GM23338 (cell line): ENCODE results near the gene FHOD1. TPM values are rescaled to one million over a fixed set of nuclear protein-coding genes. Genes with fewer than 3 reads are reported as not detected.

Source experiments
- ATAC-seq: fragments of 200-7000 bp; cut with Tn5 transposase; 3 replicates; pipeline ENCODE4 v1.9.1; 2020
- DNase-seq: peaks from one replicate; pipeline ENCODE4 v3.0.0-alpha.2; 2015; ENCODE audit warnings: low spot score
- H2AFZ ChIP-seq: fragments of 200-600 bp; sonication (generic); 2 replicates; pipeline ENCODE4 v1.8.0; 2016; ENCODE audit warnings: antibody characterized with exemption, mild to moderate bottlenecking, moderate library complexity
- H3F3A ChIP-seq: fragments of 200-600 bp; sonication (generic); replicated peaks from 2 replicates; pipeline ENCODE4 v1.8.0; 2017; ENCODE audit warnings: antibody characterized with exemption, mixed run types, low read depth
- H3K27ac ChIP-seq: fragments of 200-600 bp; sonication (generic); 2 replicates; pipeline ENCODE4 v1.6.1; 2016; ENCODE audit warnings: low read depth
- H3K27me3 ChIP-seq: fragments of 200-600 bp; sonication (generic); 2 replicates; pipeline ENCODE4 v1.8.0; 2016; ENCODE audit warnings: mild to moderate bottlenecking, mixed run types, moderate library complexity; ENCODE audit not compliant: insufficient read depth
- H3K36me3 ChIP-seq: fragments of 200-600 bp; sonication (generic); 2 replicates; pipeline ENCODE4 v1.8.0; 2016; ENCODE audit warnings: mild to moderate bottlenecking; ENCODE audit not compliant: insufficient read depth
- H3K4me1 ChIP-seq: fragments of 200-600 bp; sonication (generic); 2 replicates; pipeline ENCODE4 v1.8.0; 2016; ENCODE audit warnings: mild to moderate bottlenecking, moderate library complexity; ENCODE audit not compliant: insufficient read depth
- H3K4me2 ChIP-seq: fragments of 200-600 bp; sonication (generic); 2 replicates; pipeline ENCODE4 v1.7.1; 2017; ENCODE audit warnings: mixed run types
- H3K4me3 ChIP-seq: fragments of 200-600 bp; sonication (generic); 2 replicates; pipeline ENCODE4 v1.6.1; 2016; ENCODE audit warnings: mixed run types
- H3K79me2 ChIP-seq: fragments of 200-600 bp; sonication (generic); replicated peaks from 2 replicates; pipeline ENCODE4 v1.8.0; 2017; ENCODE audit warnings: mild to moderate bottlenecking; ENCODE audit not compliant: insufficient read depth
- H3K9me2 ChIP-seq: fragments of 200-600 bp; sonication (generic); 2 replicates; pipeline ENCODE4 v1.8.0; 2017; ENCODE audit not compliant: insufficient read depth
- H4K20me1 ChIP-seq: fragments of 200-600 bp; sonication (generic); replicated peaks from 2 replicates; pipeline ENCODE4 v1.8.0; 2017; ENCODE audit warnings: mild to moderate bottlenecking; ENCODE audit not compliant: insufficient read depth
- H3K27ac Mint-ChIP-seq: 2 replicates; pipeline ENCODE4 v1.8.0; 2020; ENCODE audit warnings: inconsistent platforms, mild to moderate bottlenecking, moderate library complexity, mixed read lengths
- H3K27me3 Mint-ChIP-seq: 3 replicates; pipeline ENCODE4 v1.8.0; 2022; ENCODE audit warnings: low read depth, mild to moderate bottlenecking, moderate library complexity, mixed read lengths, inconsistent platforms; ENCODE audit not compliant: insufficient read depth, poor library complexity
- H3K36me3 Mint-ChIP-seq: 3 replicates; pipeline ENCODE4 v1.8.0; 2021; ENCODE audit warnings: low read depth, mild to moderate bottlenecking, inconsistent platforms, moderate library complexity, mixed read lengths
- H3K4me1 Mint-ChIP-seq: 3 replicates; pipeline ENCODE4 v1.8.0; 2020; ENCODE audit warnings: mild to moderate bottlenecking, inconsistent platforms, mixed read lengths
- H3K4me3 Mint-ChIP-seq: 3 replicates; pipeline ENCODE4 v1.8.0; 2021; ENCODE audit warnings: moderate library complexity, mild to moderate bottlenecking, inconsistent platforms, mixed read lengths
- H3K9me3 Mint-ChIP-seq: 3 replicates; pipeline ENCODE4 v1.8.0; 2020; ENCODE audit warnings: moderate library complexity, mild to moderate bottlenecking, inconsistent platforms, mixed read lengths
- CREB1 ChIP-seq: fragments of 250-450 bp; sonication (Bioruptor Pico); IDR thresholded peaks from 2 replicates; pipeline ENCODE4 v1.5.0; 2020; ENCODE audit warnings: low read depth, mild to moderate bottlenecking, moderate library complexity
- CTCF ChIP-seq, 2 experiments: fragments of 200-600 bp in 1 of 2; sonication (generic) in 1 of 2; conservative IDR thresholded peaks; 2 replicates each; pipeline versions ENCODE4 v1.5.1 to v1.6.1; 2016 to 2017; ENCODE audit warnings: antibody characterized with exemption in 2 of 2, low read depth in 2 of 2, mild to moderate bottlenecking in 2 of 2, moderate library complexity in 1 of 2
- EZH2 ChIP-seq: fragments of 200-600 bp; sonication (generic); IDR thresholded peaks from one replicate; pipeline ENCODE4 v1.8.0; 2017; ENCODE audit warnings: antibody characterized with exemption, mild to moderate bottlenecking, low read depth; ENCODE audit not compliant: unreplicated experiment
- EZH2phosphoT487 ChIP-seq: fragments of 200-600 bp; sonication (generic); IDR thresholded peaks from one replicate; pipeline ENCODE4 v1.8.1; 2018; ENCODE audit warnings: antibody characterized with exemption; ENCODE audit not compliant: unreplicated experiment
- JUNB ChIP-seq: IDR thresholded peaks from one replicate; pipeline ENCODE4 v1.6.1; 2016; ENCODE audit warnings: antibody characterized with exemption; ENCODE audit not compliant: unreplicated experiment
- NANOG ChIP-seq: IDR thresholded peaks from 2 replicates; pipeline ENCODE4 v1.6.1; 2016; ENCODE audit warnings: antibody characterized with exemption, borderline replicate concordance
- POLR2AphosphoS5 ChIP-seq: IDR thresholded peaks from 2 replicates; pipeline ENCODE4 v1.6.1; 2016; ENCODE audit warnings: antibody characterized with exemption, low read depth
- STAT1 ChIP-seq: IDR thresholded peaks from one replicate; pipeline ENCODE4 v1.6.1; 2016; ENCODE audit warnings: antibody characterized with exemption; ENCODE audit not compliant: unreplicated experiment
- ZNF114 ChIP-seq: fragments of 250-450 bp; sonication (Bioruptor Pico); IDR thresholded peaks from 2 replicates; pipeline ENCODE4 v1.5.0; 2020; ENCODE audit warnings: mild to moderate bottlenecking, moderate library complexity
- polyA plus RNA-seq: library from polyadenylated mRNA; unstranded; fragments of >200 nt; fragmentation: Nextera tagmentation; extraction: Ambion mirVana; gene quantifications from 2 replicates; pipeline ENCODE4 v1.2.1, GENCODE V29; 2016
- total RNA-seq: library from RNA; depleted of rRNA; stranded (reverse); fragments of >200 nt; shearing (Covaris generic); gene quantifications from 2 replicates; pipeline ENCODE4 v1.2.3, GENCODE V29; 2014
- TF ChIP-seq, protein P1 (sequence below): fragments of 250-450 bp; sonication (Bioruptor Pico); IDR thresholded peaks from 2 replicates; pipeline ENCODE4 v1.5.0; 2020; ENCODE audit warnings: mild to moderate bottlenecking, moderate library complexity
- TF ChIP-seq, protein P2 (sequence below): IDR thresholded peaks from 2 replicates; pipeline ENCODE4 v1.6.1; 2016; ENCODE audit warnings: antibody characterized with exemption

The FHOD1 gene
- total and polyA plus RNA-seq, 2 experiments from 2014 or later, result 26.2 to 52.7 TPM

- TF ChIP-seq, protein P1, sequence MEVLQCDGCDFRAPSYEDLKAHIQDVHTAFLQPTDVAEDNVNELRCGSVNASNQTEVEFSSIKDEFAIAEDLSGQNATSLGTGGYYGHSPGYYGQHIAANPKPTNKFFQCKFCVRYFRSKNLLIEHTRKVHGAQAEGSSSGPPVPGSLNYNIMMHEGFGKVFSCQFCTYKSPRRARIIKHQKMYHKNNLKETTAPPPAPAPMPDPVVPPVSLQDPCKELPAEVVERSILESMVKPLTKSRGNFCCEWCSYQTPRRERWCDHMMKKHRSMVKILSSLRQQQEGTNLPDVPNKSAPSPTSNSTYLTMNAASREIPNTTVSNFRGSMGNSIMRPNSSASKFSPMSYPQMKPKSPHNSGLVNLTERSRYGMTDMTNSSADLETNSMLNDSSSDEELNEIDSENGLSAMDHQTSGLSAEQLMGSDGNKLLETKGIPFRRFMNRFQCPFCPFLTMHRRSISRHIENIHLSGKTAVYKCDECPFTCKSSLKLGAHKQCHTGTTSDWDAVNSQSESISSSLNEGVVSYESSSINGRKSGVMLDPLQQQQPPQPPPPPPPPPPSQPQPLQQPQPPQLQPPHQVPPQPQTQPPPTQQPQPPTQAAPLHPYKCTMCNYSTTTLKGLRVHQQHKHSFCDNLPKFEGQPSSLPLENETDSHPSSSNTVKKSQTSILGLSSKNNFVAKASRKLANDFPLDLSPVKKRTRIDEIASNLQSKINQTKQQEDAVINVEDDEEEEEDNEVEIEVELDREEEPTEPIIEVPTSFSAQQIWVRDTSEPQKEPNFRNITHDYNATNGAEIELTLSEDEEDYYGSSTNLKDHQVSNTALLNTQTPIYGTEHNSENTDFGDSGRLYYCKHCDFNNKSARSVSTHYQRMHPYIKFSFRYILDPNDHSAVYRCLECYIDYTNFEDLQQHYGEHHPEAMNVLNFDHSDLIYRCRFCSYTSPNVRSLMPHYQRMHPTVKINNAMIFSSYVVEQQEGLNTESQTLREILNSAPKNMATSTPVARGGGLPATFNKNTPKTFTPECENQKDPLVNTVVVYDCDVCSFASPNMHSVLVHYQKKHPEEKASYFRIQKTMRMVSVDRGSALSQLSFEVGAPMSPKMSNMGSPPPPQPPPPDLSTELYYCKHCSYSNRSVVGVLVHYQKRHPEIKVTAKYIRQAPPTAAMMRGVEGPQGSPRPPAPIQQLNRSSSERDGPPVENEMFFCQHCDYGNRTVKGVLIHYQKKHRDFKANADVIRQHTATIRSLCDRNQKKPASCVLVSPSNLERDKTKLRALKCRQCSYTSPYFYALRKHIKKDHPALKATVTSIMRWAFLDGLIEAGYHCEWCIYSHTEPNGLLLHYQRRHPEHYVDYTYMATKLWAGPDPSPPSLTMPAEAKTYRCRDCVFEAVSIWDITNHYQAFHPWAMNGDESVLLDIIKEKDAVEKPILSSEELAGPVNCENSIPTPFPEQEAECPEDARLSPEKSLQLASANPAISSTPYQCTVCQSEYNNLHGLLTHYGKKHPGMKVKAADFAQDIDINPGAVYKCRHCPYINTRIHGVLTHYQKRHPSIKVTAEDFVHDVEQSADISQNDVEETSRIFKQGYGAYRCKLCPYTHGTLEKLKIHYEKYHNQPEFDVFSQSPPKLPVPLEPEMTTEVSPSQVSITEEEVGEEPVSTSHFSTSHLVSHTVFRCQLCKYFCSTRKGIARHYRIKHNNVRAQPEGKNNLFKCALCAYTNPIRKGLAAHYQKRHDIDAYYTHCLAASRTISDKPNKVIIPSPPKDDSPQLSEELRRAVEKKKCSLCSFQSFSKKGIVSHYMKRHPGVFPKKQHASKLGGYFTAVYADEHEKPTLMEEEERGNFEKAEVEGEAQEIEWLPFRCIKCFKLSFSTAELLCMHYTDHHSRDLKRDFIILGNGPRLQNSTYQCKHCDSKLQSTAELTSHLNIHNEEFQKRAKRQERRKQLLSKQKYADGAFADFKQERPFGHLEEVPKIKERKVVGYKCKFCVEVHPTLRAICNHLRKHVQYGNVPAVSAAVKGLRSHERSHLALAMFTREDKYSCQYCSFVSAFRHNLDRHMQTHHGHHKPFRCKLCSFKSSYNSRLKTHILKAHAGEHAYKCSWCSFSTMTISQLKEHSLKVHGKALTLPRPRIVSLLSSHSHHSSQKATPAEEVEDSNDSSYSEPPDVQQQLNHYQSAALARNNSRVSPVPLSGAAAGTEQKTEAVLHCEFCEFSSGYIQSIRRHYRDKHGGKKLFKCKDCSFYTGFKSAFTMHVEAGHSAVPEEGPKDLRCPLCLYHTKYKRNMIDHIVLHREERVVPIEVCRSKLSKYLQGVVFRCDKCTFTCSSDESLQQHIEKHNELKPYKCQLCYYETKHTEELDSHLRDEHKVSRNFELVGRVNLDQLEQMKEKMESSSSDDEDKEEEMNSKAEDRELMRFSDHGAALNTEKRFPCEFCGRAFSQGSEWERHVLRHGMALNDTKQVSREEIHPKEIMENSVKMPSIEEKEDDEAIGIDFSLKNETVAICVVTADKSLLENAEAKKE (CRISPR knock-in tag), result no peak
- TF ChIP-seq ZNF114 (no peak), EZH2 (no peak)
Measured at GRCh38 chr16:67226295-67226803, 20.9 kb downstream of the FHOD1 start (continued).

DNA sequence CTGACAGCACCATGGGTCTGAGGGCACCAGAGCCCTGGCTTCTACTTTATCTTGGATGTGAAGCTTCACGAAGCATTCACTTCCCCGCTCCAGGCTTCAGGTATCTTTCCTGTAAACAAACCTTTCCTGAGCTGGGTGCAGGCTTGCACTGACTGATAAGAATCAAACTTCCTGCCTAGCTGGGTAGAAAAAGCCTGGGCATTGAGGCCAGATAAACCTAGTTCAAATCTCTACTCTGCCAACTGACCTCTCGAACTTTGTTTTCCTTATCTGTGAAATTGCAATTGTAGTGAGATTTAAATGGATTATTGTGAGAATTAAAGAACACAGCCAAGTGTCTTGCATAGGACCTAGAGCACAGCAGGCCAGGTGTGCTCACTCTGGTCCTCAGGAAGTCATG, 23.3 kb downstream of the FHOD1 start:
- Mint-ChIP-seq H3K9me3 (no peaks in the 10 kb centered on the region; the same call in 2 of the 3 replicates), H3K27me3 (peaks cover 21% of the 10 kb centered on the region), H3K4me1 (peaks cover 14% of the 10 kb centered on the region), H3K27ac (no peak overlapping the region), H3K4me3 (no peak overlapping the region), H3K36me3 (peaks cover 17% of the 10 kb centered on the region; the same call in 2 of the 3 replicates)
- Histone ChIP-seq H2AFZ (no peak overlapping the region), H3K4me1 (peaks cover 3% of the 10 kb centered on the region; the same call in 1 of the 2 replicates), H3K27ac (no peak overlapping the region), H3K79me2 (peaks cover 11% of the 10 kb centered on the region), H3F3A (no peaks in the 10 kb centered on the region), H4K20me1 (peaks cover 5% of the 10 kb centered on the region; the same call in 1 of the 2 replicates), H3K9me2 (no peaks in the 10 kb centered on the region), H3K4me3 (no peak overlapping the region), H3K27me3 (no peaks in the 10 kb centered on the region), H3K36me3 (peaks cover 8% of the 10 kb centered on the region; the same call in 1 of the 2 replicates), H3K4me2 (no peak overlapping the region)
- ATAC-seq (no peak), DNase-seq (no peak)
- TF ChIP-seq JUNB (no peak), CTCF (conservative IDR thresholded peaks at IDR 0.05; ENCODE audit: low read depth in 2 of 2) (no peak), STAT1 (no peak), ZNF114 (no peak), EZH2 (no peak), NANOG (no peak), CREB1 (CRISPR knock-in tag) (no peak), POLR2AphosphoS5 (no peak), EZH2phosphoT487 (no peak)
- TF ChIP-seq, protein P2, sequence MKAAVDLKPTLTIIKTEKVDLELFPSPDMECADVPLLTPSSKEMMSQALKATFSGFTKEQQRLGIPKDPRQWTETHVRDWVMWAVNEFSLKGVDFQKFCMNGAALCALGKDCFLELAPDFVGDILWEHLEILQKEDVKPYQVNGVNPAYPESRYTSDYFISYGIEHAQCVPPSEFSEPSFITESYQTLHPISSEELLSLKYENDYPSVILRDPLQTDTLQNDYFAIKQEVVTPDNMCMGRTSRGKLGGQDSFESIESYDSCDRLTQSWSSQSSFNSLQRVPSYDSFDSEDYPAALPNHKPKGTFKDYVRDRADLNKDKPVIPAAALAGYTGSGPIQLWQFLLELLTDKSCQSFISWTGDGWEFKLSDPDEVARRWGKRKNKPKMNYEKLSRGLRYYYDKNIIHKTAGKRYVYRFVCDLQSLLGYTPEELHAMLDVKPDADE, result no peak
